ENCODE data around the gene SAPCD1. TPM values are rescaled to one million over a fixed set of nuclear protein-coding genes. Genes with fewer than 3 reads are reported as not detected.
A peak's percentile ranks its signal among the peaks of the same experiment; 100 is the strongest.

Gene SAPCD1
- total RNA-seq, 1 experiment from 2014 or later = 3.2 TPM

GRCh38 chr6:31740397-31741223 is 21.8 kb upstream of the SAPCD1 start:
- Histone ChIP-seq H2BK120ac (ENCODE audit: low read depth, low read length, poor library complexity, severe bottlenecking) (peak overlapping the region; percentile 100), H3T11ph (ENCODE audit: low read length) (peak overlapping the region; percentile 90), H2BK12ac (ENCODE audit: insufficient read length, low read depth, low read length) (peak overlapping the region; percentile 26), H2BK15ac (ENCODE audit: low read depth, low read length) (no peak overlapping the region), H4K5ac (ENCODE audit: insufficient read length, low read depth, low read length) (peak overlapping the region; percentile 96), H2AFZ (ENCODE audit: low read length) (no peak overlapping the region), H3K23me2 (ENCODE audit: insufficient read length, low read depth, low read length, poor library complexity, severe bottlenecking) (peaks cover 21% of the 10 kb centered on the region), H4K20me1 (ENCODE audit: control insufficient read depth, insufficient read depth, insufficient read length) (no peaks in the 10 kb centered on the region), H3K56ac (ENCODE audit: insufficient read length, low read depth, low read length) (no peak overlapping the region), H3K79me2 (ENCODE audit: insufficient read depth, low read length) (peaks cover 2% of the 10 kb centered on the region; the same call in 1 of the 2 replicates), H3K79me1 (ENCODE audit: insufficient read depth, low read depth, low read length, poor library complexity, severe bottlenecking) (no peaks in the 10 kb centered on the region), H4K8ac (replicated peaks; ENCODE audit: insufficient read length, low read depth, low read length) (no peak overlapping the region), H3K27ac (ENCODE audit: insufficient read length, low read depth, low read length) (peak overlapping the region; percentile 56), H3K14ac (ENCODE audit: insufficient read depth, low read length) (peak overlapping the region; percentile 100), H3K4ac (ENCODE audit: low read depth, low read length) (peak overlapping the region; percentile 99; the same call in 1 of the 2 replicates), H3K18ac (ENCODE audit: insufficient read length, low read depth, low read length) (peak overlapping the region; percentile 100), H2BK5ac (ENCODE audit: insufficient read length, low read length) (peak overlapping the region; percentile 92), H3K23ac (ENCODE audit: insufficient read length, low read depth, low read length) (no peak overlapping the region), H3K9ac (ENCODE audit: extremely low read depth, insufficient read length, low read length) (peak overlapping the region; percentile 94), H3K4me1 (ENCODE audit: insufficient read depth, low read length) (peaks cover 11% of the 10 kb centered on the region), H4K91ac (ENCODE audit: insufficient read length, low read depth, low read length) (peak overlapping the region; percentile 95), H3K27me3 (ENCODE audit: insufficient read depth, low read length) (no peaks in the 10 kb centered on the region), H3K4me2 (ENCODE audit: insufficient read depth, insufficient read length, low read length) (peak overlapping the region; percentile 73), H2BK20ac (ENCODE audit: low read depth, low read length, poor library complexity, severe bottlenecking) (no peak overlapping the region), H2AK5ac (ENCODE audit: insufficient read length, low read length) (no peak overlapping the region), H3K9me3 (ENCODE audit: control insufficient read depth, low read depth, low read length) (no peaks in the 10 kb centered on the region)
- no peak for DNase-seq
- Mint-ChIP-seq H3K4me1 (peaks cover 41 to 58% of the 10 kb centered on the region in 2 experiments), H3K27ac (peak overlapping the region; percentile 91 to 99 (median 99)), H3K4me3 (peak overlapping the region; percentile 74 to 85), H3K27me3 (ENCODE audit: low read depth) (no peaks in the 10 kb centered on the region), H3K36me3 (ENCODE audit: insufficient read depth in 1 of 3, low read depth in 3 of 3) (peaks cover 14 to 33% (median 17%) of the 10 kb centered on the region in 3 experiments), H3K9me3 (no peaks in the 10 kb centered on the region)
- TF ChIP-seq, protein P1, sequence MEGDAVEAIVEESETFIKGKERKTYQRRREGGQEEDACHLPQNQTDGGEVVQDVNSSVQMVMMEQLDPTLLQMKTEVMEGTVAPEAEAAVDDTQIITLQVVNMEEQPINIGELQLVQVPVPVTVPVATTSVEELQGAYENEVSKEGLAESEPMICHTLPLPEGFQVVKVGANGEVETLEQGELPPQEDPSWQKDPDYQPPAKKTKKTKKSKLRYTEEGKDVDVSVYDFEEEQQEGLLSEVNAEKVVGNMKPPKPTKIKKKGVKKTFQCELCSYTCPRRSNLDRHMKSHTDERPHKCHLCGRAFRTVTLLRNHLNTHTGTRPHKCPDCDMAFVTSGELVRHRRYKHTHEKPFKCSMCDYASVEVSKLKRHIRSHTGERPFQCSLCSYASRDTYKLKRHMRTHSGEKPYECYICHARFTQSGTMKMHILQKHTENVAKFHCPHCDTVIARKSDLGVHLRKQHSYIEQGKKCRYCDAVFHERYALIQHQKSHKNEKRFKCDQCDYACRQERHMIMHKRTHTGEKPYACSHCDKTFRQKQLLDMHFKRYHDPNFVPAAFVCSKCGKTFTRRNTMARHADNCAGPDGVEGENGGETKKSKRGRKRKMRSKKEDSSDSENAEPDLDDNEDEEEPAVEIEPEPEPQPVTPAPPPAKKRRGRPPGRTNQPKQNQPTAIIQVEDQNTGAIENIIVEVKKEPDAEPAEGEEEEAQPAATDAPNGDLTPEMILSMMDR (conservative IDR thresholded peaks at IDR 0.05) = no peak
- no CpG with 5 or more reads among the region's 29 CpGs for WGBS (ENCODE audit: extremely low coverage, insufficient read length, low lambda C conversion rate)
